Testis (tissue), 3 donors: ENCODE measurements around the gene MET. TPM values are rescaled to one million over a fixed set of nuclear protein-coding genes. Genes with fewer than 3 reads are reported as not detected.

Source experiments
- DNase-seq: peaks from one replicate; pipeline ENCODE4 v3.0.0-alpha.2; 2019
- H3K27ac ChIP-seq, 2 donors: fragments of 200-600 bp; sonication (generic); one replicate each; pipeline ENCODE4 v1.5.1; 2019
- H3K27me3 ChIP-seq: fragments of 200-600 bp; sonication (generic); one replicate; pipeline ENCODE4 v1.5.1; 2019
- H3K36me3 ChIP-seq: fragments of 200-600 bp; sonication (generic); one replicate; pipeline ENCODE4 v1.5.1; 2017; ENCODE audit warnings: low read depth; ENCODE audit errors: missing control alignments
- H3K4me1 ChIP-seq: fragments of 200-600 bp; sonication (generic); one replicate; pipeline ENCODE4 v1.5.1; 2019
- H3K4me3 ChIP-seq, 2 donors: fragments of 200-600 bp; sonication (generic); one replicate each; pipeline ENCODE4 v1.5.1; 2017 to 2019
- H3K9me3 ChIP-seq: fragments of 200-600 bp; sonication (generic); one replicate; pipeline ENCODE4 v1.5.1; 2017
- POLR2A ChIP-seq: fragments of 450-650 bp; IDR thresholded peaks from one replicate; pipeline ENCODE4 v1.6.1; 2017; ENCODE audit warnings: antibody characterized with exemption, mild to moderate bottlenecking, moderate library complexity
- WGBS, 2 donors: methylation state at CpG; one replicate each; pipeline ENCODE4 v1.1.5; 2018; 5-methylcytosine and 5-hydroxymethylcytosine counted together
- intact Hi-C: fragments of 100-400 bp; cut with DNase I; formaldehyde crosslinking; loops from one replicate; pipeline ENCODE4 v1.15.1; 2023; ENCODE audit warnings: low total_unique reads
- polyA plus RNA-seq: library from polyadenylated mRNA; stranded (reverse); fragments of 350-450 nt; fragmentation: Illumina TruSeq; extraction: RNeasy Lipid Tissue Mini Kit (QIAGEN cat#74804); gene quantifications from one replicate; pipeline ENCODE4 v1.2.3, GENCODE V29; 2014; ENCODE audit warnings: low read depth, low replicate concordance; ENCODE audit not compliant: insufficient read depth
- total RNA-seq, 2 donors: library from RNA; depleted of rRNA; stranded (reverse); fragments of >200 nt; gene quantifications; one replicate each; pipeline ENCODE4 v1.2.3, GENCODE V29; 2016
- TF ChIP-seq, protein P1 (sequence below), 3 experiments: fragments of 450-650 bp in 2 of 3; fragments of 200-600 bp in 1 of 3; sonication (generic) in 1 of 3; IDR thresholded peaks; one replicate each; pipeline ENCODE4 v1.5.1; 2016 to 2019; ENCODE audit warnings: antibody characterized with exemption in 3 of 3, mild to moderate bottlenecking in 2 of 3, moderate library complexity in 1 of 3

Gene MET
- total and polyA plus RNA-seq, 3 donors from 2014 or later, result 2.0 to 3.9 (median 3.2) TPM

DNA sequence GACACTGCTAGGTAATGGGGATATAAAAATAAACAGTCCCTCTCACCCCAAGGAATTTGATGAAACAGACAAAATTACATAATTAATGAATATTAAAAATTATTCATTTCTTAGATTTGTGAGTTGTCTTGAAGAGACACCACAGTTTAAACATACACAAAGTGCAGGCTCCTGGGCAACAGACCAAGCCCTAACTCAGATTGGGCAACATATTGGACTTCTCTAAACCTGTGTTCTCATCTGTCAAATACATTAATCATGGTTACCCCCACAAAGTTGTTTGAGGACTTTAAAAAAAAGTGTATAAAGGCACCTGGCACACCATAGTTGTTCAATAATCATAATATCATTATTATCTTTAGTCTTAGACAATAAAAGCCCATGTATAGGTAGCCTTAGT lies 127.9 kb downstream of the MET start:
- DNase-seq, result no peak
- no peak overlapping the region for H3K4me3 ChIP-seq
- no peaks in the 10 kb centered on the region for H3K36me3 ChIP-seq
- H3K27me3 ChIP-seq, result no peaks in the 10 kb centered on the region
- no peaks in the 10 kb centered on the region for H3K9me3 ChIP-seq
- no peaks in the 10 kb centered on the region for H3K4me1 ChIP-seq
- H3K27ac ChIP-seq, result no peak overlapping the region
- TF ChIP-seq POLR2A, result no peak
- TF ChIP-seq, protein P1, sequence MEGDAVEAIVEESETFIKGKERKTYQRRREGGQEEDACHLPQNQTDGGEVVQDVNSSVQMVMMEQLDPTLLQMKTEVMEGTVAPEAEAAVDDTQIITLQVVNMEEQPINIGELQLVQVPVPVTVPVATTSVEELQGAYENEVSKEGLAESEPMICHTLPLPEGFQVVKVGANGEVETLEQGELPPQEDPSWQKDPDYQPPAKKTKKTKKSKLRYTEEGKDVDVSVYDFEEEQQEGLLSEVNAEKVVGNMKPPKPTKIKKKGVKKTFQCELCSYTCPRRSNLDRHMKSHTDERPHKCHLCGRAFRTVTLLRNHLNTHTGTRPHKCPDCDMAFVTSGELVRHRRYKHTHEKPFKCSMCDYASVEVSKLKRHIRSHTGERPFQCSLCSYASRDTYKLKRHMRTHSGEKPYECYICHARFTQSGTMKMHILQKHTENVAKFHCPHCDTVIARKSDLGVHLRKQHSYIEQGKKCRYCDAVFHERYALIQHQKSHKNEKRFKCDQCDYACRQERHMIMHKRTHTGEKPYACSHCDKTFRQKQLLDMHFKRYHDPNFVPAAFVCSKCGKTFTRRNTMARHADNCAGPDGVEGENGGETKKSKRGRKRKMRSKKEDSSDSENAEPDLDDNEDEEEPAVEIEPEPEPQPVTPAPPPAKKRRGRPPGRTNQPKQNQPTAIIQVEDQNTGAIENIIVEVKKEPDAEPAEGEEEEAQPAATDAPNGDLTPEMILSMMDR (IDR thresholded peaks at IDR 0.05), result no peak
- intact Hi-C loops, result no loop called here

DNA sequence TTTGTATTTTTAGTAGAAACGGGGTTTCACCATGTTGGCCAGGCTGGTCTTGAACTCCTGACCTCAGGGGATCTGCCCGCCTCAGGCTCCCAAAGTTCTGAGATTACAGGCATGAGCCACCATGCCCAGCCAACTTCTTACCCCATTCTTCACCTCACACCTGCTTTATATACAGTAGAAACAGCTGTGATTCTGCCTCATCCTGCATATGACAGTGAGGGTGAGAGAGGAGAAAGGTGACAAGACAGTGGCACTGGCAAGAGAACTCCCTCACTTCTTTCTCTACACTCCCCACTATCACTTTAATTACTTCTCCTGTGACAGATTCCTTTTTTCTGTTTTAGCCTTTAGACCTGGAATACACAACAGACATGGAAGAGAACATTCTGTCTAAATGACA lies 128.6 kb downstream of the MET start:
- no peaks in the 10 kb centered on the region for H3K4me1 ChIP-seq
- no peak overlapping the region for H3K27ac ChIP-seq
- no peaks in the 10 kb centered on the region for H3K27me3 ChIP-seq
- 63 to 90% methylated on average over 2 of the region's 2 CpGs for WGBS, 2 donors
- TF ChIP-seq, protein P1 (IDR thresholded peaks at IDR 0.05), result no peak
- TF ChIP-seq POLR2A, result no peak
- intact Hi-C loops, result no loop called here
- no peak for DNase-seq
- no peaks in the 10 kb centered on the region for H3K36me3 ChIP-seq
- H3K4me3 ChIP-seq, result no peak overlapping the region
- no peaks in the 10 kb centered on the region for H3K9me3 ChIP-seq

DNA sequence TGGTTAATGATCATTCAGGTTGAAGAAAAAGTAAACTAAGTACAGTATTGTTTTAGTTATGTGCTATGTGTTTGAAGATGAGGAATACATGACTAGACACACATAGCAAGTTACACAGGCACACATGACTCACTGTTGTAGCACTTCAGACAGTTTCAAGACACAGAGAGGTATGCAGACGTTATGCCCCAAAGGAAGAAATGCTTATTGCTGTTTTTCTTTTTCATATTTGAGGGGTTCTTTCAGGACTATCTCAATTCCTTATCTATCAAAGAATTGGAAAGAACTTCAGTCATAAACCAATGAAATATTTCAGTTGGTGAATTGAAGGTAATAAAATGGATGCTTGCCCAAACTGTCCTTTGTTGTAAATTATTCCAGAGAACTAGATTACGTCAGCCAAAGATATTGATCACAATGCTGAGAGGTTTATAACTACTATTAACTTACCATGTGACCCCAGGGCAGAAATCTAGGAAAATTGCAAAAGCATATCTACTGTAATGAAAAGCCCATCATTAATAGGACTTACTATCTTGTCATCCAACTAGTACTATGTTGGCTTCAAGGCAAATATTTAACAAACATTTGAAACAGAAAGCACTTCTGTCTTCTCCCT lies 129.2 kb downstream of the MET start:
- H3K9me3 ChIP-seq, result no peaks in the 10 kb centered on the region
- no peak overlapping the region for H3K27ac ChIP-seq
- intact Hi-C loops, result no loop called here
- TF ChIP-seq, protein P1 (IDR thresholded peaks at IDR 0.05), result no peak
- no peak for TF ChIP-seq POLR2A
- WGBS, 2 donors, result 69 to 73% methylated on average over 2 of the region's 2 CpGs
- no peak for DNase-seq
- H3K4me1 ChIP-seq, result no peaks in the 10 kb centered on the region
- H3K27me3 ChIP-seq, result no peaks in the 10 kb centered on the region
- no peak overlapping the region for H3K4me3 ChIP-seq
- H3K36me3 ChIP-seq, result no peaks in the 10 kb centered on the region

DNA sequence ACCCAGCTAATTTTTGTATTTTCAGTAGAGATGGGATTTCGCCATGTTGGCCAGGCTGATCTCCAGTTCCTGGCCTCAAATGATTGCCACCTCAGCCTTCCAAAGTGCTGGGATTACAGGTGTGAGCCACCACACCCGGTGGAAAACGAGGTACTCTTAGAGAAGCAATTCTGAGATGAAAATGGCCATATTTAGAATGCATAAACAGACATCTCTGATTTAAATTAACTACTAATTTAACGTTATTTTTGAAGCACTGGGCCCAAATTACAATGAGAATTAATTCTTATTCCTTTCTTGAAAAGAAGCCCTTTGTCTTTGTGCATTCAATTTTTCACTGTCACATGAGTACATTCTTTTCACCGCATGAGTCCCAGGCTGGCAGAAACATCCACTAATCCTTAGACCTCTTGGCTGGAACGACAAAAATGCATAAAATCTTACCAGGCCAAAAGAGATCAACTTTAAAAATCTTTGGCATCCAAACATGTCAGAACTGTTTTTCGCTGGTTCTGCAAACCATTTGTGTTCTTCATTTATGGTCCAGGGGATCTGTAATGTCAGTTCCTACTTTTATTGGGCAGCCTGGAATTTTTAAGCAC lies 130.2 kb downstream of the MET start:
- WGBS, 2 donors, result 83 to 89% methylated on average over 7 of the region's 7 CpGs
- H3K4me1 ChIP-seq, result no peaks in the 10 kb centered on the region
- no peak overlapping the region for H3K27ac ChIP-seq
- intact Hi-C loops, result no loop called here
- TF ChIP-seq, protein P1 (IDR thresholded peaks at IDR 0.05), result no peak
- no peak for TF ChIP-seq POLR2A
- no peaks in the 10 kb centered on the region for H3K9me3 ChIP-seq
- DNase-seq, result no peak
- no peaks in the 10 kb centered on the region for H3K27me3 ChIP-seq
- no peaks in the 10 kb centered on the region for H3K36me3 ChIP-seq
- H3K4me3 ChIP-seq, result no peak overlapping the region

DNA sequence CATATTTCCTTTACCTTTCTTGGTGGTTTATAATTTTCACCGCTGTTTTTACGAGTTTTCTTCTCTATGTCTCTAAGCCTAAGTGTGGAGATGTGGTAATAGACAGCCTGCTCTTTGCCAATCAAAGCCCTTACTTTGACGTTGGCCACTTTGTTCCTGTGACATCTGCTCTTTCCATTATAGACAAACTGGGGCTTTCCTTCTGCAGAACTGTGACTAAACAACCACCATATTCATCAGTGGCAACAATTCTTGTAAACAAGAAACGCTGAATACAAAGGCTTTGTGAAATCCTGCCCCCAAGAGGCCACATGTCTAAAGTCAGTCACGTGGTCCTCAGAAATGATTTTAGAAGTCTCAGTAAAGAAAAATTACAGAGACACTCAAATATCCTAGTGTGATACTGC lies 130.8 kb downstream of the MET start:
- TF ChIP-seq, protein P1 (IDR thresholded peaks at IDR 0.05), result peak in 2 of 3 experiments; percentile 29 to 39
- TF ChIP-seq POLR2A, result no peak
- H3K4me3 ChIP-seq, result no peak overlapping the region
- no peaks in the 10 kb centered on the region for H3K36me3 ChIP-seq
- no peaks in the 10 kb centered on the region for H3K4me1 ChIP-seq
- peak; percentile 25 for DNase-seq
- no peak overlapping the region for H3K27ac ChIP-seq
- H3K27me3 ChIP-seq, result no peaks in the 10 kb centered on the region
- no peaks in the 10 kb centered on the region for H3K9me3 ChIP-seq
- intact Hi-C loops, result no loop called here
- 63 to 66% methylated on average over 5 of the region's 5 CpGs for WGBS, 2 donors
